Smooth muscle cell (in vitro differentiated cells): ENCODE data around the gene CHAF1B. TPM values are rescaled to one million over a fixed set of nuclear protein-coding genes. Genes with fewer than 3 reads are reported as not detected.

Experiments
- DNase-seq: peaks from one replicate; lab custom pipeline; 2025; ENCODE audit not compliant: unreplicated experiment; lab: John Stamatoyannopoulos, UW
- H2AFZ ChIP-seq: fragments of 200-600 bp; sonication (generic); 2 replicates; pipeline ENCODE4 v1.6.0; 2016; ENCODE audit warnings: antibody characterized with exemption, low read depth, mild to moderate bottlenecking
- H3F3A ChIP-seq: fragments of 200-600 bp; sonication (generic); 2 replicates; pipeline ENCODE4 v1.6.0; 2017; ENCODE audit warnings: antibody characterized with exemption, low read depth
- H3K27ac ChIP-seq: fragments of 200-600 bp; sonication (generic); 2 replicates; pipeline ENCODE4 v1.5.1; 2016; ENCODE audit warnings: low read depth, mild to moderate bottlenecking
- H3K27me3 ChIP-seq: fragments of 200-600 bp; sonication (generic); 2 replicates; pipeline ENCODE4 v1.6.1; 2016; ENCODE audit warnings: low read depth, mild to moderate bottlenecking
- H3K36me3 ChIP-seq: fragments of 200-600 bp; sonication (generic); 2 replicates; pipeline ENCODE4 v1.5.1; 2016; ENCODE audit warnings: low read depth
- H3K4me1 ChIP-seq: fragments of 200-600 bp; sonication (generic); 2 replicates; pipeline ENCODE4 v1.5.1; 2016; ENCODE audit warnings: low read depth
- H3K4me2 ChIP-seq: fragments of 200-600 bp; sonication (generic); 2 replicates; pipeline ENCODE4 v1.6.0; 2016; ENCODE audit warnings: mild to moderate bottlenecking
- H3K4me3 ChIP-seq: fragments of 200-600 bp; sonication (generic); 2 replicates; pipeline ENCODE4 v1.5.1; 2016; ENCODE audit warnings: mild to moderate bottlenecking
- H3K79me2 ChIP-seq: fragments of 200-600 bp; sonication (generic); 2 replicates; pipeline ENCODE4 v1.6.0; 2016; ENCODE audit warnings: low read depth, mild to moderate bottlenecking
- H3K9ac ChIP-seq: fragments of 200-600 bp; sonication (generic); 2 replicates; pipeline ENCODE4 v1.6.0; 2016; ENCODE audit warnings: low read depth
- H3K9me3 ChIP-seq: fragments of 200-600 bp; sonication (generic); replicated peaks from 2 replicates; pipeline ENCODE4 v1.5.1; 2016; ENCODE audit warnings: low read depth
- H4K20me1 ChIP-seq: fragments of 200-600 bp; sonication (generic); 2 replicates; pipeline ENCODE4 v1.6.0; 2016; ENCODE audit warnings: low read depth
- WGBS: methylation state at CpG from one replicate; pipeline ENCODE4 v1.1.7; 2016; ENCODE audit warnings: low lambda C conversion rate; 5-methylcytosine and 5-hydroxymethylcytosine counted together
- polyA plus RNA-seq: library from polyadenylated mRNA; unstranded; fragments of >200 nt; fragmentation: Nextera tagmentation; extraction: Ambion mirVana; gene quantifications from 2 replicates; pipeline ENCODE4 v1.2.1, GENCODE V29; 2016
- total RNA-seq: library from RNA; depleted of rRNA; stranded (reverse); fragments of >200 nt; gene quantifications from 2 replicates; pipeline ENCODE4 v1.2.3, GENCODE V29; 2014
- TF ChIP-seq, protein P1 (sequence below): fragments of 200-600 bp; sonication (generic); IDR thresholded peaks from 2 replicates; pipeline ENCODE4 v1.5.1; 2017; ENCODE audit warnings: borderline replicate concordance, mild to moderate bottlenecking, antibody characterized with exemption; ENCODE audit not compliant: insufficient read depth, poor library complexity, severe bottlenecking

The CHAF1B gene
- total and polyA plus RNA-seq, 2 experiments from 2014 or later = 2.0 to 5.3 TPM

DNA sequence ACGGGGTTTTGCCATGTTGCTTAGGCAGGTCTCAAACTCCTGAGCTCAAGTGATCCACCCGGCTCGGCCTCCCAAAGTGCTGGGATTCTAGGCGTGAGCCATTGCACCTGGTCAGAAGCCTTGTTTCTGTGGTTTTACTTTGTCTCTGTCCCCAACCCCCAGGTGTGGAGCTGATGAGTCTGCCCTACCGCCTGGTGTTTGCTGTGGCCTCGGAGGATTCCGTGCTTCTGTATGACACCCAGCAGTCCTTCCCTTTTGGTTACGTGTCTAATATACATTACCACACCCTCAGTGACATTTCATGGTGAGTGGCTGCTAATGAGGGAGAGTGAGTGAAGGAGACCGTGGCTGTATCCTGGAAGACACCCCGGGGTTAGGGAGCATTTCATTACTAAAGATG, 26.1 kb downstream of the CHAF1B start:
- no peak overlapping the region for H3K4me2 ChIP-seq
- H3F3A ChIP-seq = no peaks in the 10 kb centered on the region
- H3K27me3 ChIP-seq = no peaks in the 10 kb centered on the region
- no peaks in the 10 kb centered on the region for H3K9me3 ChIP-seq
- no peak overlapping the region for H3K9ac ChIP-seq
- no peaks in the 10 kb centered on the region for H3K4me1 ChIP-seq
- H3K79me2 ChIP-seq = no peaks in the 10 kb centered on the region
- H3K4me3 ChIP-seq = no peak overlapping the region
- H2AFZ ChIP-seq = no peak overlapping the region
- WGBS = 97% methylated on average over 10 of the region's 10 CpGs
- H4K20me1 ChIP-seq = no peaks in the 10 kb centered on the region
- TF ChIP-seq, protein P1, sequence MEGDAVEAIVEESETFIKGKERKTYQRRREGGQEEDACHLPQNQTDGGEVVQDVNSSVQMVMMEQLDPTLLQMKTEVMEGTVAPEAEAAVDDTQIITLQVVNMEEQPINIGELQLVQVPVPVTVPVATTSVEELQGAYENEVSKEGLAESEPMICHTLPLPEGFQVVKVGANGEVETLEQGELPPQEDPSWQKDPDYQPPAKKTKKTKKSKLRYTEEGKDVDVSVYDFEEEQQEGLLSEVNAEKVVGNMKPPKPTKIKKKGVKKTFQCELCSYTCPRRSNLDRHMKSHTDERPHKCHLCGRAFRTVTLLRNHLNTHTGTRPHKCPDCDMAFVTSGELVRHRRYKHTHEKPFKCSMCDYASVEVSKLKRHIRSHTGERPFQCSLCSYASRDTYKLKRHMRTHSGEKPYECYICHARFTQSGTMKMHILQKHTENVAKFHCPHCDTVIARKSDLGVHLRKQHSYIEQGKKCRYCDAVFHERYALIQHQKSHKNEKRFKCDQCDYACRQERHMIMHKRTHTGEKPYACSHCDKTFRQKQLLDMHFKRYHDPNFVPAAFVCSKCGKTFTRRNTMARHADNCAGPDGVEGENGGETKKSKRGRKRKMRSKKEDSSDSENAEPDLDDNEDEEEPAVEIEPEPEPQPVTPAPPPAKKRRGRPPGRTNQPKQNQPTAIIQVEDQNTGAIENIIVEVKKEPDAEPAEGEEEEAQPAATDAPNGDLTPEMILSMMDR = no peak
- DNase-seq = no peak
- no peaks in the 10 kb centered on the region for H3K36me3 ChIP-seq
- no peak overlapping the region for H3K27ac ChIP-seq

DNA sequence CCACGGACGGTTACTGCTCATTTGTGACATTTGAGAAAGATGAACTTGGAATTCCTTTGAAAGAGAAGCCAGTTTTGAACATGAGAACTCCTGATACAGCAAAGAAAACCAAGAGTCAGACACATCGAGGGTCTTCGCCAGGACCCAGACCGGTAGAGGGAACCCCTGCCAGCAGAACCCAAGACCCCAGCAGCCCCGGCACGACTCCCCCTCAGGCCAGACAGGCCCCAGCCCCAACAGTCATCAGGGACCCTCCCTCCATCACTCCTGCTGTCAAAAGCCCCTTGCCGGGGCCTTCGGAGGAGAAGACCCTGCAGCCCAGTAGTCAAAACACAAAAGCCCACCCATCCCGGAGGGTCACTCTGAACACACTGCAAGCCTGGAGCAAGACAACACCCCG, 27.7 kb downstream of the CHAF1B start:
- no peaks in the 10 kb centered on the region for H3F3A ChIP-seq
- H3K27ac ChIP-seq = no peak overlapping the region
- no peak overlapping the region for H3K4me3 ChIP-seq
- TF ChIP-seq, protein P1 = no peak
- no peaks in the 10 kb centered on the region for H3K79me2 ChIP-seq
- no peaks in the 10 kb centered on the region for H3K27me3 ChIP-seq
- no peaks in the 10 kb centered on the region for H3K36me3 ChIP-seq
- 99% methylated on average over 10 of the region's 11 CpGs for WGBS
- no peak overlapping the region for H2AFZ ChIP-seq
- DNase-seq = no peak
- no peaks in the 10 kb centered on the region for H3K9me3 ChIP-seq
- no peak overlapping the region for H3K9ac ChIP-seq
- H3K4me1 ChIP-seq = no peaks in the 10 kb centered on the region
- H4K20me1 ChIP-seq = no peaks in the 10 kb centered on the region
- H3K4me2 ChIP-seq = no peak overlapping the region

DNA sequence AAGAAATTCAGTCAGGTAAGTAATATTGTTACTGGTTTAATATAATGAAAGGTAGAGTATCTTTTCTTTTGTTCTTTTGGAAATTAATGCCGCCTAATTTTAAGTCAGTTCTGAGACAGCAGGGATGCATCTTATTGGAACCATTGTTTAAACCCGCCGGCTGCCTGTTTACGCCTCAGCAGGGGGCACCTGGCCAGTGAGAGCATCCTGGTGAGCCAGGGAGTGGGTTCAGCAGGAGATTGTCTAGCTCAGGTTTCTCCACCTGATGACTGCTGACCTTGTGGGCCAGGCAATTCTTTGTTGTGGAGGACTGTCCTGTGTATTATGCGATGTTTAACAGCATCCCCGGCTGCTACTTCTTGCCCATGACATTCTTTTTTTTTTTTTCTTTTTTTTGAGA, 30.2 kb downstream of the CHAF1B start:
- no peak overlapping the region for H3K4me3 ChIP-seq
- no peak overlapping the region for H2AFZ ChIP-seq
- H3K4me2 ChIP-seq = no peak overlapping the region
- no peaks in the 10 kb centered on the region for H3K79me2 ChIP-seq
- TF ChIP-seq, protein P1 = no peak
- no peaks in the 10 kb centered on the region for H4K20me1 ChIP-seq
- no peaks in the 10 kb centered on the region for H3K36me3 ChIP-seq
- 89% methylated on average over 6 of the region's 6 CpGs for WGBS
- DNase-seq = no peak
- H3K27ac ChIP-seq = no peak overlapping the region
- H3K4me1 ChIP-seq = no peaks in the 10 kb centered on the region
- no peaks in the 10 kb centered on the region for H3K9me3 ChIP-seq
- H3K27me3 ChIP-seq = no peaks in the 10 kb centered on the region
- H3F3A ChIP-seq = no peaks in the 10 kb centered on the region
- no peak overlapping the region for H3K9ac ChIP-seq

- Histone ChIP-seq H3K79me2 (no peaks in the 10 kb centered on the region), H3K4me2 (no peak overlapping the region), H3K9ac (no peak overlapping the region), H3K9me3 (no peaks in the 10 kb centered on the region), H2AFZ (no peak overlapping the region), H3F3A (peaks cover 3% of the 10 kb centered on the region), H4K20me1 (no peaks in the 10 kb centered on the region), H3K4me3 (no peak overlapping the region), H3K4me1 (no peaks in the 10 kb centered on the region), H3K36me3 (no peaks in the 10 kb centered on the region), H3K27ac (no peak overlapping the region), H3K27me3 (no peaks in the 10 kb centered on the region)
- WGBS = 92% methylated on average over 14 of the region's 14 CpGs
- no peak for DNase-seq
- TF ChIP-seq, protein P1 = no peak
These were observed 34.0 kb downstream of the CHAF1B start for GRCh38 chr21:36419241-36419640.
